ENCODE data around the gene TRPC3. TPM values are rescaled to one million over a fixed set of nuclear protein-coding genes. Genes with fewer than 3 reads are reported as not detected.

TRPC3 gene
- total RNA-seq, 2 experiments from 2014 or later, result 0.42 to 0.48 TPM

DNA sequence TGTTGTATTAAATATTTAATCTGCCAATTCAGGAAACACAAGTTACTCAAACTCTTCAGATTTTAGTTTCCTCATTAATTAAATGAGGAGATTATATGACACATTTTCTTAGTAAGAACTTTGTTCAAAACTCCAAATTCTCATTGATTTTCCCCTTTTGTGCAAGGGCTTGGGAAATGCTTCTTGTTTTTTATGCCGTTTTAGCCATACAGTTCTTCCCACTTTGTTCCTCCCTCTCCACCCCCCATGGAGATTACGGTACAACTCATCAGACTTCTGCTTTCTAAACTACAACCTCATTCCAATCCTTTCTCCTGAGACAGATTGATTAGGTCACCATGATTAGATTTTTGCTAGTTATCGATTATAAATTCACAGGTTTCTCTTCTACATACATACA, 70.7 kb downstream of the TRPC3 start:
- ChIA-PET CTCF (no interaction called here), POLR2A (no interaction called here)

DNA sequence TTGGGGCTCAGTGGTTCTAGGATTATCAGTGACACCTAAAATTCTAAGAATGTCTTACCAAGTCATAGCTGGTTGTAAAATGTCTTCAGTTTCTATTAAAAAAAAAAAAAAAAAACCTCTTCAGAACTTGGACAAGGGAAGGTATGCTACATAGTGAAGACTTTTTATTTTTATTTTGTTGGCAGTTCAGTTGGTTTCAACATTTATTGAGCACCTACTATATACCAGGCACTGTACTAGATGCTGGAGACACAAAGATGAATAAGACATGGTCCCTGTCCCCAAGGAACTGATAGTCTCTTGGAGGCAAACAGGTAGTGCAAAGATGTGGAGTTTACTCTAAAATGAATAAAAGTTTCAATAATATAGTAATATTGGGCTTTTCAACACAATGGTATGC, 72.7 kb downstream of the TRPC3 start:
- POLR2A ChIA-PET, result interaction anchor here (0.7 kb wide), 1 partner anchor 21 kb away, joined by 4 read pairs; no protein-coding TSS in a partner anchor
- CTCF ChIA-PET, result no interaction called here

GRCh38 chr4:121877041-121877773, 74.7 kb downstream of the TRPC3 start:
- POLR2A ChIA-PET, result no interaction called here
- CTCF ChIA-PET, result interaction anchor here (0.5 to 0.6 kb wide), 2 partner anchors 11 to 862 kb away, joined by 3 read pairs; no protein-coding TSS in a partner anchor

GRCh38 chr4:121876070-121876469, 75.8 kb downstream of the TRPC3 start:
- ChIA-PET CTCF (no interaction called here), POLR2A (no interaction called here)

- POLR2A ChIA-PET, result no interaction called here
- CTCF ChIA-PET, result no interaction called here
Measured at GRCh38 chr4:121875652-121876051, 76.2 kb downstream of the TRPC3 start.

GRCh38 chr4:121873604-121874003, 78.3 kb downstream of the TRPC3 start:
- CTCF ChIA-PET, result no interaction called here
- POLR2A ChIA-PET, result no interaction called here

DNA sequence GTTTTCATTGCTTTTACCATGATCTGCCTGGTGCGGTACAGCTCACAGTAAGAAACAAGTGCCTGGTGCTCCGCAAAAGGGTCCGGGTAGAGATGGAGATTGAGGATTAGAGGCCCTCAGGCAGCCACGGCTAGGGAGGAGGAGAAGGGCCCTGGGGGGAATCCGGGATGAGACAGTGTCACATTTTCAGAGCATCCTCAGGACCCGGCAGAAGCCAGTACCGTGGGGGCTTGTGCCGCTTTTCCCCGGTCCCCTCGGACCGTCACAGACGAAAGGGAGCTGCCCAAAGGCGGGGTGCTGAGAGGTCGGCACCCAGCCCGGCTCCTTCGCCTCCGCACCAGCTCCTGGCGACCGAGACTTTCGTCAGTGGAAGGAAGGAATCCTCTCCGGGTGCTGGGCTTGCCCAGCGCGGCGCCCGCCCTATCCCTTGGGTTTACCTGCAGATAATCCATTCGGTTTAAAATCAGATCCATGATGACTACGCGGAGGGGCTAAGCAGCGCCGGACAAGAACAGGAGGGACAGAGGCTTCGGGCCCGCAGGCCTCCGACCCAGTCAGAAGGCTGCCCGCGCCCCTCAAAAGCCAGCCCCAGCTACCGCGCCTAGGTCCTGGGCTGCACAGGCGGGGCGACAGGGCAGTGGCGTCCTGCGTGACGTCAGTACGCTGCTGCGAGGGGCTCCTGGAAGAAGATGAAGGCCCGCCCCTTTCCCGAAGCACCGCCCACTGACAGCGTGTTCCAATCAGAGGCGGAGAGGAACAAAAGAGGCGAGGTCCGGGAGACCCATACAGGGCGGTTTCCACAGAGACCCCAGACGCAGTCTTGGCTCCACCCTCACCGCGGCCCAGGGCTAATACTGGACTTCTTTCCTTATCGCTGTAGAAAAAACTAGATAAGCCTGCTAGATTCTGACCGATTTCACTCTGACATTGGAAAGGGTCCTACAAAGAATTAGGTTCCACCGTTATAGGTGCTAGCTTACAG, 81.7 kb downstream of the TRPC3 start, which contains the start of gene BBS7:
TSS of gene BBS7 (minus strand) at position 634 of the 982 bp plus-strand sequence. CDS start at position 473, 161 bp downstream.
- ChIA-PET POLR2A (interaction anchor here (0.7 to 1.1 kb wide), 2 partner anchors 46 to 69 kb away, joined by 3 to 5 read pairs; partner anchors contain the start of gene EXOSC9), CTCF (interaction anchor here (1.1 kb wide), 1 partner anchor 14 kb away, joined by 3 read pairs; no protein-coding TSS in a partner anchor)

GRCh38 chr4:121863799-121864198, 88.1 kb downstream of the TRPC3 start:
- ChIA-PET POLR2A (no interaction called here), CTCF (no interaction called here)

DNA sequence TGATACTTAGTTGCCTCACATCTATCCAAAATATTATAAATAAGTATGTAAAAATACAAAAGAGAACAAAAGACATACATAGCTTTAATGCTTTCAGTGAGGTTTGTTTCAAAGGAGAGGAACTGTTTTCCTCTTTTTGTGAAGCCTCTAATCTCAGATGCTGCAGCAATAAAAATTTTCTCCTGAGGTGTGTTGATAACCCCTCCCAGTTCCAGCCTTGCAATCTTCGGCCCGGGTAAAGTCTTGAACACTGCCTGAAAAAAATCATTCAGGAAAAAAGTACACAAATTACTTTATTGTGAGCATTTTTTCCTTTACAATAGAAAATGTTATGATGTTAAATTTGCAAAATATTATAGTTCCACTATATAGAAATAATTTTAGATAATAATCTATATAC, 90.4 kb downstream of the TRPC3 start:
- POLR2A ChIA-PET, result no interaction called here
- CTCF ChIA-PET, result no interaction called here

- ChIA-PET POLR2A (no interaction called here), CTCF (no interaction called here)
Measured at GRCh38 chr4:121860121-121860520, 91.7 kb downstream of the TRPC3 start.

DNA sequence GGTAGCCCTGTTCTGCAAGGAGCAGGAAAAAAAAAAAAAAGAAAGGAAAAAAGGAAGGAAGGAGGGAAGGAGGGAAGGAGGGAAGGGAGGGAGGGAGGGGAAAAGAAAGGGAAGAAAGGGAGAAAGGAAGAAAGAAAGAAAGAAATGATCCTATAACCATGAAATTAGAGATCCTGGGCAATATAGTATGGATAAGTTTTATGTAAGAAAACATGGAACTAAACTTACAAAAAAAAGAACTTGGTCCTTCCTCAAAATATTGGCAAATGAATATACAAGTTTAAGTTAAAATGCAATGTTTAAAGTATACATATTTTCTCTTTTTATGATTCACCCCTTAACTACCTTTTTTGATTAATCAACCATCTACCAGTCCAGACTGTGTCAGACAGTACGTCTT, 100.5 kb downstream of the TRPC3 start:
- POLR2A ChIA-PET, result no interaction called here
- CTCF ChIA-PET, result no interaction called here

DNA sequence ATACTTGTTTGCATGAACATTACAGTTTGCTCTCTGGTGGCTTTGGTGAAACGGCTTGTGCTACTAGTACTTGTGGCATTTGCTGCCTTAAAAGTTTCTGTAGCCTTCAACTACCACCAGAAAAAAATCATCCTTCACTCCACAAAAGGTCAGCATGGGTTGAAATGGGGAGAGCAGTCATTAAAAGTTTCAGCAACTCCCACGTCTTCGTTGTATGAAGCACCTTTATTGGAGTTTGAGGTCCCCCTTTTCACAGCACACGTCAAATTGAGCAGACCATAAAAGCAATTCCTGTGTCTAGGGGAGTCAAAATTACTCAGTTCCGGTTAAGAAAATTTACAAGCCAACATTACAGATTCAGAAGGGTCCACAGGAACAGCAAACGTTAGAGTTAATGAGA, 105.2 kb downstream of the TRPC3 start:
- POLR2A ChIA-PET, result no interaction called here
- CTCF ChIA-PET, result no interaction called here

- POLR2A ChIA-PET, result no interaction called here
- CTCF ChIA-PET, result no interaction called here
Measured at GRCh38 chr4:121842862-121843261, 109.0 kb downstream of the TRPC3 start.

- CTCF ChIA-PET, result no interaction called here
- POLR2A ChIA-PET, result interaction anchor here (0.6 kb wide), 1 partner anchor 33 kb away, joined by 4 read pairs; no protein-coding TSS in a partner anchor
Measured at GRCh38 chr4:121838136-121838535, 113.7 kb downstream of the TRPC3 start.

- ChIA-PET POLR2A (no interaction called here), CTCF (no interaction called here)
Measured at GRCh38 chr4:121829511-121829910, 122.3 kb downstream of the TRPC3 start.

Other genes with a start within 250 kb of the TRPC3 start
- not detected for gene SMIM43, start 186.9 kb downstream of the TRPC3 start, total RNA-seq
- gene EXOSC9, start 150.7 kb downstream of the TRPC3 start, total RNA-seq, result 10 to 100 TPM; 77.6 to 78.6 TPM
- gene CCNA2, start 128.2 kb downstream of the TRPC3 start, total RNA-seq, result 10 to 100 TPM; 91.2 to 92.3 TPM
- gene BBS7, start 81.6 kb downstream of the TRPC3 start, total RNA-seq, result 10 to 100 TPM; 23.2 to 27.0 TPM
- gene BLTP1, start 200.3 kb upstream of the TRPC3 start, total RNA-seq, result 10 to 100 TPM; 14.0 to 15.6 TPM

Measured in activated CD8-positive, alpha-beta memory T cell treated with anti-CD3 and anti-CD28 coated beads for 36 hours (primary cell).